ENCODE measurements around the gene GPR146.

Gene GPR146

GRCh38 chr7:1054861-1055450 lies 10.6 kb downstream of the GPR146 start:
- no peak overlapping the region for H3K4me3 ChIP-seq (ENCODE audit: low read depth, low read length)
- no peak for DNase-seq (ENCODE audit: low read depth)

GRCh38 chr7:1055491-1055955 lies 11.2 kb downstream of the GPR146 start:
- H3K4me3 ChIP-seq (ENCODE audit: low read depth, low read length): no peak overlapping the region
- no peak for DNase-seq (ENCODE audit: low read depth)
- no peak for TF ChIP-seq CTCF (IDR thresholded peaks at IDR 0.05; ENCODE audit: control insufficient read depth, extremely low read depth, insufficient read depth)

More at GRCh38 chr7:1054861-1055450, 10.6 kb downstream of the GPR146 start:
- no peak for TF ChIP-seq CTCF (IDR thresholded peaks at IDR 0.05; ENCODE audit: control insufficient read depth, extremely low read depth, insufficient read depth)

GRCh38 chr7:1055956-1056784 lies 11.8 kb downstream of the GPR146 start:
- H3K4me3 ChIP-seq (ENCODE audit: low read depth, low read length): no peak overlapping the region
- TF ChIP-seq CTCF (IDR thresholded peaks at IDR 0.05; ENCODE audit: control insufficient read depth, extremely low read depth, insufficient read depth): no peak
- DNase-seq (ENCODE audit: low read depth): no peak

GRCh38 chr7:1056785-1057410 lies 12.6 kb downstream of the GPR146 start:
- DNase-seq (ENCODE audit: low read depth): no peak
- TF ChIP-seq CTCF (IDR thresholded peaks at IDR 0.05; ENCODE audit: control insufficient read depth, extremely low read depth, insufficient read depth): no peak
- no peak overlapping the region for H3K4me3 ChIP-seq (ENCODE audit: low read depth, low read length)

- no peak for TF ChIP-seq CTCF (IDR thresholded peaks at IDR 0.05; ENCODE audit: control insufficient read depth, extremely low read depth, insufficient read depth)
- no peak for DNase-seq (ENCODE audit: low read depth)
- H3K4me3 ChIP-seq (ENCODE audit: low read depth, low read length): no peak overlapping the region
These were observed 13.3 kb downstream of the GPR146 start for GRCh38 chr7:1057416-1058291.

- no peak for TF ChIP-seq CTCF (IDR thresholded peaks at IDR 0.05; ENCODE audit: control insufficient read depth, extremely low read depth, insufficient read depth)
- DNase-seq (ENCODE audit: low read depth): no peak
- H3K4me3 ChIP-seq (ENCODE audit: low read depth, low read length): no peak overlapping the region
These were observed 14.0 kb downstream of the GPR146 start for GRCh38 chr7:1058311-1058710.
